GM12892 (cell line): ENCODE data around the gene AKT3.
"Not testable (repeated sequence)": the region's sequence is repeated elsewhere in the genome, so short reads cannot be mapped to it uniquely, and the experiment has no call there.

Experiments used
- POLR2A ChIP-seq: IDR thresholded peaks from 2 replicates; pipeline ENCODE4 v1.6.1; 2011; ENCODE audit warnings: low read depth, low read length, control low read depth
- POLR2AphosphoS5 ChIP-seq: IDR thresholded peaks from 2 replicates; pipeline ENCODE4 v1.6.1; 2011; ENCODE audit warnings: low read depth, low read length, control low read depth

DNA sequence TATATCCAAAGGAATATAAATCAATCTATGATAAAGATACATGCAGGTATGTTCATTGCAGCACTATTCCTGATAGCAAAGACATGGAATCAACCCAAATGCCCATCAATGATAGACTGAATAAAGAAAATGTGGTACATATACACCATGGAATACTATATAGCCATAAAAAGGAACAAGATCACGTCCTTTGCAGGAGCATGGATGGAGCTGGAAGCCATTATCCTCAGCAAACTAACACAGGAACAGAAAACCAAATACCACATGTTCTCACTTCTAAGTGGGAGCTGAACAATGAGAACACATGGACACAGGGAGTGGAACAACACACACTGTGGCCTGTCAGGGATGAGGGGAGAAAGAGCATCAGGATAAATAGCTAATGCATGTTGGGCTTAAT is 25.1 kb downstream of the AKT3 start:
- TF ChIP-seq POLR2A, POLR2AphosphoS5: not testable (repeated sequence)
